GM12872 (cell line): ENCODE data around the gene RABEPK.

Experiments used
- TF ChIP-seq, protein P1 (sequence below): IDR thresholded peaks from 3 replicates; pipeline ENCODE4 v1.5.1; 2011; ENCODE audit warnings: low read depth, mild to moderate bottlenecking, low read length, moderate library complexity; ENCODE audit not compliant: insufficient read depth

The RABEPK gene

DNA sequence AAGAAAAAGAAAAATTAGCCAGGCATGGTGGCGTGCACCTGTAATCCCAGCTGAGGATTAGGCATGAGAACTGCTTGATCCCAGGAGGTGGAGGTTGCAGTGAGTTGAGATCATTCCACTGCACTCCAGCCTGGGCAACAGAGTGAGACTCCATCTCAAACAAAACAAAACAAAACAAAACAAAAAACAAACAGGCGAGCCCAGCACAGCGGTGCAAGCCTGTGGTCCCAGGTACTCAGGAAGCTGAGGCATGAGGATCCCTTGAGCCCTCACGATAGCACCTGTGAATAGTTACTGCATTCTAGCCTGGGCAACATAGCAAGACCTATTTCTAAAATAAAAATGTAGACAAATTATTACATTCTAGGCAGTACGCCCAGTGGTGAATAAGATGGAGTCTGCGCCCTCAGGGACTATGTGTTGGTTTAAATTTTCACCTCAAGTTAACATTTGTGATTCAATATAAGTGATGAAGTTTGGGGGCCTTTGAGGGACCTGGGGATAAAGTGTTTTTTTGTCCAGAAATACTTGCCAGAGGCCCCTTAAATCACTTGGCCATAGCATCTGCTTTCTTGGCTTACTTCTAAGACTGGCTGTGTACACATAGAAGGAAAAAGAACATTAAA, 57.9 kb downstream of the RABEPK start:
- TF ChIP-seq, protein P1, sequence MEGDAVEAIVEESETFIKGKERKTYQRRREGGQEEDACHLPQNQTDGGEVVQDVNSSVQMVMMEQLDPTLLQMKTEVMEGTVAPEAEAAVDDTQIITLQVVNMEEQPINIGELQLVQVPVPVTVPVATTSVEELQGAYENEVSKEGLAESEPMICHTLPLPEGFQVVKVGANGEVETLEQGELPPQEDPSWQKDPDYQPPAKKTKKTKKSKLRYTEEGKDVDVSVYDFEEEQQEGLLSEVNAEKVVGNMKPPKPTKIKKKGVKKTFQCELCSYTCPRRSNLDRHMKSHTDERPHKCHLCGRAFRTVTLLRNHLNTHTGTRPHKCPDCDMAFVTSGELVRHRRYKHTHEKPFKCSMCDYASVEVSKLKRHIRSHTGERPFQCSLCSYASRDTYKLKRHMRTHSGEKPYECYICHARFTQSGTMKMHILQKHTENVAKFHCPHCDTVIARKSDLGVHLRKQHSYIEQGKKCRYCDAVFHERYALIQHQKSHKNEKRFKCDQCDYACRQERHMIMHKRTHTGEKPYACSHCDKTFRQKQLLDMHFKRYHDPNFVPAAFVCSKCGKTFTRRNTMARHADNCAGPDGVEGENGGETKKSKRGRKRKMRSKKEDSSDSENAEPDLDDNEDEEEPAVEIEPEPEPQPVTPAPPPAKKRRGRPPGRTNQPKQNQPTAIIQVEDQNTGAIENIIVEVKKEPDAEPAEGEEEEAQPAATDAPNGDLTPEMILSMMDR = no peak

DNA sequence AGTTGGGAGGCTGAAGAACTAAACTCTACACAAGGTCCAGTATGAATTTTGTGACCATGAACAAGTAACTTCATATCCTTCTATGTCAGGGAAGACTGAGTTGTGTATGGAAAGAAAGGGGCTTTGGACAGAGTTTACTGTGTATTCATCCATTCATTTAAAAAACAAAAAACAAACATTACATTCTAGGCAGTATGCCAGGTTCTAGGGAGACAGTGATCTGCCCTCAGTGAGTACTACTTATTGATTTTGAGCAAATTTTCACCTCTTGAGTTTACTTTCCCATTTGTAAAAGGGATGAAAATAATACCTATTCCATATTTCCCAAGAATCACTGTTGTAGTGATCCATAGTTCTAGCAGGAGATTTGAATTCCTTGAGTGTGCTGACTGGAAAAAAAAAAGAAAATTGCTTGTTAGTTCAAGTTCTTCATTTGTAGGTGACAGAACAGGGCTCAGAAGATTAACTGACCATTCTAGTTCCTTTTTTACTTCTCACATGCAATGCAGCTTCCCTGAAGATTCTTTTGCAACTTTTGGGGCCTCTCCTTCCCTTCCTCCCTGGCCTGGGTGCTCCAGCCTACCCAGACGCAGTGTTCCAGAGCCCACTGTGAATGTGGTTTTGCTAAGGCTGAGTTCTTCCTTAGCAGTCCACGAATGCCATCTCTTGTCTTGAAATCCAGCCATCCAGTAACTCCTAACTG, 58.6 kb downstream of the RABEPK start:
- TF ChIP-seq, protein P1 = no peak

DNA sequence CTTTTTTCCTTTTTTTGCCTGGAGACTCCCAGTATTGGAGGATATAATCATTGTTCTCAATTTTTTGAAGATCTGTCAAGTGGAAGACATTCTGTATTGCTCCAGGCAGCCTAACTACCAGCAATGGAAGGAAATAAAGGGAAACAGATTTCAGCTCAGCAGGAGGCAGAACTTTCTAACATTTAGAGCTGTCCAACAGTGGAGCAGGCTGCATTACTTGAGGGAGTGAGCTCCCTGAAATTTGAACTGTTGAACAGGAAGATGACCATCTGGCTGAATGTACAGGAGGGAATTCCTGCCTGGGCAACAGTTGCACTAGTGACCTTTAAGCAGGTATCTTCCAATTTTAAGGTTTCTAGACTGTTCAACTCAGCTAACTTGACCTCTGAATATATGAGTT, 60.2 kb downstream of the RABEPK start:
- TF ChIP-seq, protein P1 = no peak

DNA sequence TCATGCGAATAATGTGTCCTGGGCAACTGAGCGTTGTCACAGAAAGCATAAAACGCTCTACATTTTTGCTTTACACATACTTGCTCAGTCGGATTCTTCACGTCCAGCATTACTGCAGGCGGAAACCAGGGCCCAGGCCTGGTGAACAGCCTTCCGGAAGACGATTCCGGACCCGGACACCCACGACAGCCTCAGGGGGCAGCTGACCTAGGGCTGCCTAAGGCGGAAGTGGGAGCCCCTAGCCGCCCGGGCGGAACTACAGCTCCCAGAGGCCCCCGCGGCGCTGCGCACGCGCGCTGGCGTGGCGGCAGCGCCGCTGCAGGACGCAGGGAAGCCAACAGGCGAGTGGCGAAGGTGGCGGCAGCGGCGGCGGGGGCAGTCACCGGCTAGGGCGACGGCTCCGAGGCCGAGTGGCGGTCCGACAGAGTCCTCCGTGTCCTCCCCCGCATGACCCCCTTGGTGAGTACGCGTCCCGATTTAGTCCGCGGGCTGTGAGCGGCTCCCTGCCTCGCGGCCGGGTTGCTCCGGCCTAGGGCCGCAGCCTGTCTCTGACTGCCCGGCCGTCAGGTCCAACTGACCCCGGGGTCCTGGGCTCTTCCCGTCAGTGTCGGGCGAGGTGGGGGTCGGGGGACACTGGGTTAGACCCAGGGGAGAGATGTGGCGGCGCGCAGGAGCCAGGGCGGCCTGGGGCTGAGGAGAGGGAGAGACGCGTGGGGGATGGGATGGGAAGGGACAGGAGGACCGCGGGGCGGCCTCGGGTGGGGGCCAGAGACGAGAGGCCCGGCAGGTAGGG, 61.4 kb downstream of the RABEPK start, which contains the start of gene GAPVD1:
Gene GAPVD1, plus strand, starts transcription at position 326 of the 793 bp plus-strand sequence. CDS start 37,096 bp downstream, outside the sequence.
- TF ChIP-seq, protein P1 = peak; percentile 46

DNA sequence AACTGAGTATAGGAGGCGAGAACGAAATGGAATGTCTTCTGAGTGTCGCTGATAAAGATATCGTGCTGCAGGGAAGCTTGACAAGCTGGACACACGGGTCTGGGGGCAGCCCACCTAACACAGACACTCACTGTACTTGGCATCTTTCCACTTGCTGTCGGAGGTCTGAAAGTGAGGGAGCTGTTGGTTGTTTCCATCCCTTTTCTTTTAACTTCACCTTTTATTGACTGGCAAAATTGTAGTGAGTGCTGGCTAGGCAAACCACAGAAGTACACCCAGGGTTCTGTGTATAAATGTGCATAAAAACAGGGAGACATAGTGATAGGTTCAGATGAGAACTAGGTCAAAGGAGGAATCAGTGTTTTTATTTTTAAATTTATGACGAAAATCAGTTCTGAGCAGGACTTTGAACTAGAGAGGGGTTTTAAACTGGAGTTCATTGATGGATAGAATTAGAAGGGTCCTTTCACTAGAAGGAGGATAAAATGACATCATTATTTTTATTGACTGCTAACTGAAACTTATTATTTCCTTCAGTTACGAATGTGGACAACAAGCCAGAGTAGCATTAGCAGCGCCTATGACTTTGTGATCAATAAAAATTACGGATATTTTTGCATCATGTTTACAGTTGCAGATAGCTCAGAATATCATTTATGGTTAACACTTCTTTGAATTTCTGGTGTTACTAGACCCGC, 62.1 kb downstream of the RABEPK start:
- TF ChIP-seq, protein P1 = no peak

DNA sequence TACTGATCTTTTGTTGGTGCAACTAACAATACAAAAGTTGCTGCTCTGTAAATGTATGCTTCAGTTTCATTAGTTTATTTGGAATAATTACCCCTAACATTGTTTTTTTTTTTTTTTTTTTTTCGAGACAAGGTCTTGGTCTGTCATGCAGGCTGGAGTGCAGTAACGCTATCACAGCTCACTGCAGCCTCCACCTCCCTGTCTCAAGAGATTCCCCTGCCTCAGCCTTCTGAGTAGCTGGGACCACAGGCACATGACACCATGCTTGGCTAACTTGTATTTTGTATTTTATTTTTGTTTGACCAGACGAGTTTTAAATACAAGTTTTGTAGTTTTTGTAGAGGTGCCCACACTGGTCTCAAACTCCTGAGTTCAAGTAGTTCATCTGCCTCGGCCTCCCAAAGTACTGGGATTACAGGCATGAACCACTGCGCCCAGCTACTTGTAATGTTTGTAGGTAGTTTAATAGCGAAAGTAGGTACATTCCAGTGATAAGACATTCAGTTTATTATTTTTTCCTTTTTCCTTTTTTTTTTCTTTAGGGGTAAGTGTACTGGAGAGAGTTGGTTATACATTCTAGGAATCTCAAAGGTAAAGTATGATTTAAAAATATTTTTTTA, 68.2 kb downstream of the RABEPK start:
- TF ChIP-seq, protein P1 = no peak
